Natural killer cell (primary cell): ENCODE results near the gene SLC12A7. TPM values are rescaled to one million over a fixed set of nuclear protein-coding genes. Genes with fewer than 3 reads are reported as not detected.

Experiments
- ATAC-seq, 3 donors: fragments of 150-1000 bp in 2 of 3; fragments of 200-7000 bp in 1 of 3; cut with Tn5 transposase; 1 replicate in 1 of 3; 2 replicates in 2 of 3; pipeline ENCODE4 v1.10.0; 2021; ENCODE audit warnings: mild to moderate bottlenecking in 2 of 3, moderate library complexity in 2 of 3
- DNase-seq, 2 donors: peaks; one replicate each; pipeline versions ENCODE4 v3.0.0 to v3.0.0-alpha.2; 2013 to 2021; ENCODE audit warnings: mixed read lengths in 1 of 2
- H3K27ac ChIP-seq: one replicate; pipeline ENCODE4 v1.5.1; 2013; ENCODE audit warnings: mild to moderate bottlenecking, low read length
- H3K27me3 ChIP-seq: one replicate; pipeline ENCODE4 v1.6.1; 2013; ENCODE audit warnings: low read length; ENCODE audit not compliant: control insufficient read depth, insufficient read depth
- H3K36me3 ChIP-seq: one replicate; pipeline ENCODE4 v1.6.1; 2013; ENCODE audit warnings: low read length; ENCODE audit not compliant: control insufficient read depth, insufficient read depth
- H3K4me1 ChIP-seq: one replicate; pipeline ENCODE4 v1.6.1; 2013; ENCODE audit warnings: low read length; ENCODE audit not compliant: control insufficient read depth, insufficient read depth
- H3K4me3 ChIP-seq: one replicate; pipeline ENCODE4 v1.5.1; 2013; ENCODE audit warnings: low read length
- H3K9me3 ChIP-seq: one replicate; pipeline ENCODE4 v1.6.1; 2013; ENCODE audit warnings: low read length; ENCODE audit not compliant: control insufficient read depth, insufficient read depth
- H3K27ac Mint-ChIP-seq, 2 donors: one replicate each; pipeline ENCODE4 v1.8.0; 2022; ENCODE audit warnings: mild to moderate bottlenecking in 2 of 2, mixed read lengths in 2 of 2, moderate library complexity in 1 of 2
- H3K27me3 Mint-ChIP-seq, 2 donors: one replicate each; pipeline ENCODE4 v1.8.0; 2022; ENCODE audit warnings: low read depth in 2 of 2, mixed read lengths in 2 of 2
- H3K36me3 Mint-ChIP-seq: one replicate; pipeline ENCODE4 v1.8.0; 2022; ENCODE audit warnings: mixed read lengths
- H3K4me1 Mint-ChIP-seq, 2 donors: one replicate each; pipeline ENCODE4 v1.8.0; 2022; ENCODE audit warnings: mixed read lengths in 2 of 2
- H3K4me3 Mint-ChIP-seq: one replicate; pipeline ENCODE4 v1.8.0; 2022; ENCODE audit warnings: mild to moderate bottlenecking, moderate library complexity, mixed read lengths
- H3K9me3 Mint-ChIP-seq, 2 donors: one replicate each; pipeline ENCODE4 v1.8.0; 2022; ENCODE audit warnings: mixed read lengths in 2 of 2
- WGBS: methylation state at CpG from one replicate; pipeline ENCODE4 v1.1.7; 2013; ENCODE audit warnings: missing lambda C conversion rate; ENCODE audit not compliant: insufficient coverage; 5-methylcytosine and 5-hydroxymethylcytosine counted together
- intact Hi-C: fragments of 100-400 bp; cut with micrococcal nuclease; formaldehyde crosslinking; loops from one replicate; pipeline ENCODE4 v1.14.2; 2022
- total RNA-seq, 4 donors: library from RNA; stranded (reverse); fragments of 120-200 nt in 1 of 4; gene quantifications; one replicate each; pipeline versions ENCODE4 v1.2.3 to v1.2.4, GENCODE V29; 2013 to 2022
- TF ChIP-seq, protein P1 (sequence below): fragments of 200-600 bp; IDR thresholded peaks from one replicate; pipeline ENCODE4 v1.8.0; 2022; ENCODE audit warnings: antibody characterized with exemption

SLC12A7 gene
- total RNA-seq, 3 donors from 2014 or later (not counting 1 experiment from before 2014, with no cell fraction given), result 53.2 to 92.5 (median 81.3) TPM

GRCh38 chr5:1016036-1016435 is 95.8 kb downstream of the SLC12A7 start:
- H3K27me3 ChIP-seq, result peaks cover 2% of the 10 kb centered on the region
- 94% methylated on average over 19 of the region's 19 CpGs for WGBS
- intact Hi-C loops, result no loop called here
- no peaks in the 10 kb centered on the region for H3K36me3 ChIP-seq
- TF ChIP-seq, protein P1, sequence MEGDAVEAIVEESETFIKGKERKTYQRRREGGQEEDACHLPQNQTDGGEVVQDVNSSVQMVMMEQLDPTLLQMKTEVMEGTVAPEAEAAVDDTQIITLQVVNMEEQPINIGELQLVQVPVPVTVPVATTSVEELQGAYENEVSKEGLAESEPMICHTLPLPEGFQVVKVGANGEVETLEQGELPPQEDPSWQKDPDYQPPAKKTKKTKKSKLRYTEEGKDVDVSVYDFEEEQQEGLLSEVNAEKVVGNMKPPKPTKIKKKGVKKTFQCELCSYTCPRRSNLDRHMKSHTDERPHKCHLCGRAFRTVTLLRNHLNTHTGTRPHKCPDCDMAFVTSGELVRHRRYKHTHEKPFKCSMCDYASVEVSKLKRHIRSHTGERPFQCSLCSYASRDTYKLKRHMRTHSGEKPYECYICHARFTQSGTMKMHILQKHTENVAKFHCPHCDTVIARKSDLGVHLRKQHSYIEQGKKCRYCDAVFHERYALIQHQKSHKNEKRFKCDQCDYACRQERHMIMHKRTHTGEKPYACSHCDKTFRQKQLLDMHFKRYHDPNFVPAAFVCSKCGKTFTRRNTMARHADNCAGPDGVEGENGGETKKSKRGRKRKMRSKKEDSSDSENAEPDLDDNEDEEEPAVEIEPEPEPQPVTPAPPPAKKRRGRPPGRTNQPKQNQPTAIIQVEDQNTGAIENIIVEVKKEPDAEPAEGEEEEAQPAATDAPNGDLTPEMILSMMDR, result no peak
- ATAC-seq, result no peak
- peaks cover 7 to 10% of the 10 kb centered on the region in 2 donors for H3K27me3 Mint-ChIP-seq
- H3K27ac Mint-ChIP-seq, result no peak overlapping the region
- DNase-seq, result no peak
- H3K4me1 ChIP-seq, result no peaks in the 10 kb centered on the region
- H3K9me3 ChIP-seq, result no peaks in the 10 kb centered on the region
- no peak overlapping the region for H3K4me3 Mint-ChIP-seq
- no peak overlapping the region for H3K4me3 ChIP-seq
- no peaks in the 10 kb centered on the region for H3K36me3 Mint-ChIP-seq
- no peaks in the 10 kb centered on the region for H3K9me3 Mint-ChIP-seq
- no peak overlapping the region for H3K27ac ChIP-seq
- no peaks in the 10 kb centered on the region for H3K4me1 Mint-ChIP-seq

- Histone ChIP-seq H3K4me1 (no peaks in the 10 kb centered on the region), H3K36me3 (no peaks in the 10 kb centered on the region), H3K4me3 (no peak overlapping the region), H3K27ac (no peak overlapping the region), H3K9me3 (no peaks in the 10 kb centered on the region), H3K27me3 (peaks cover 2% of the 10 kb centered on the region)
- TF ChIP-seq, protein P1, result no peak
- H3K27me3 Mint-ChIP-seq, result peaks cover 7 to 15% of the 10 kb centered on the region in 2 donors
- H3K36me3 Mint-ChIP-seq, result no peaks in the 10 kb centered on the region
- intact Hi-C loops, result no loop called here
- H3K4me3 Mint-ChIP-seq, result no peak overlapping the region
- DNase-seq (no peak), ATAC-seq (no peak)
- WGBS, result 83% methylated on average over 10 of the region's 10 CpGs
- H3K27ac Mint-ChIP-seq, result no peak overlapping the region
- H3K4me1 Mint-ChIP-seq, result no peaks in the 10 kb centered on the region
- H3K9me3 Mint-ChIP-seq, result no peaks in the 10 kb centered on the region
These were observed 96.4 kb downstream of the SLC12A7 start for GRCh38 chr5:1015507-1015906.

DNA sequence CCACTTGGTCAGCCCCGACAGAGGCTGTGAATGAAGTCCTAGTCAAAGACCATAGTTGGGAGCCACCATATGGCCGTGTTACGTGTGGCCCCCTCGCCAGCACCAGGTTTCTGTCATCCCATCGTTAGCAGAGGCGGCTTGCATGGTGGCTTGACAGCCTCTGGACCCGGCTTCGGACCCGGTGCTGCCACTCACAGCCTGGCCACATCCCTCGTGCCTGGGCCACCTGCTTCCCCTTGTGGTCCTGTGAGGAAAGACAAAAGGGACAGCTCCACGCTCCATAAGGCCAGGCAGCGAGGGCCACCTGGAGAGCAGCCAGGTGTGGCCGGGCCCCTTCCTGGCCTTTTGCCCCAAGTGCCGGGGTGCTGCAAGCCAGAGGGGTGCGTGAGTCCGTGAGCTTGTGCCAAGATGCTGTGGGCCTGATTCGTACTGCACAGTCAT is 97.1 kb downstream of the SLC12A7 start:
- intact Hi-C loops, result no loop called here
- no peaks in the 10 kb centered on the region for H3K9me3 Mint-ChIP-seq
- no peaks in the 10 kb centered on the region for H3K36me3 Mint-ChIP-seq
- Histone ChIP-seq H3K4me1 (no peaks in the 10 kb centered on the region), H3K9me3 (no peaks in the 10 kb centered on the region), H3K27me3 (peaks cover 4% of the 10 kb centered on the region), H3K4me3 (no peak overlapping the region), H3K27ac (no peak overlapping the region), H3K36me3 (no peaks in the 10 kb centered on the region)
- no peak for DNase-seq
- 54% methylated on average over 17 of the region's 17 CpGs for WGBS
- ATAC-seq, result no peak
- H3K27me3 Mint-ChIP-seq, result peaks cover 12 to 21% of the 10 kb centered on the region in 2 donors
- peaks cover 0 to 3% of the 10 kb centered on the region in 2 donors for H3K4me1 Mint-ChIP-seq
- H3K27ac Mint-ChIP-seq, result no peak overlapping the region
- no peak overlapping the region for H3K4me3 Mint-ChIP-seq
- TF ChIP-seq, protein P1, result no peak

DNA sequence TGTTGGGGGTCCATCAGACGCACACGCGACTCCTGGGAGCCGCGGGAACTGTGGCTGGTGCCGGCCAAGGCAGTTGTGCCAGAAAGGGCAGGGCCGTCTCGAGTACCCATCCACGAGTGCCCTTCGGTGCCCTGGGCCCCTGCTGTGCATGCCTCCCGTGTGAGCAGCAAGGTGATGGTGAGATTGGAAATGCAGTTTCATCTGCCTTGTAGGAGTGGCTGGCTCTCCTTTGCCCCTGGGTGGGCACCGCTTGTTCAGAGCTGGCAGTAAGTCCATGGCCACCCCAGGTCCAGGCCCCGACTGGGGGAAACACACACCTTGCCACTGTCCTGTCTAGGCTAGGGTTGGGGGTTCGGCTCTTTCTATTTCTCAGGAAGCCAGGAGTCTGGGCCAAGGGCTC is 97.5 kb downstream of the SLC12A7 start:
- ATAC-seq, result no peak
- DNase-seq, result no peak
- H3K4me3 ChIP-seq, result no peak overlapping the region
- H3K9me3 Mint-ChIP-seq, result no peaks in the 10 kb centered on the region
- H3K27ac Mint-ChIP-seq, result no peak overlapping the region
- H3K36me3 Mint-ChIP-seq, result no peaks in the 10 kb centered on the region
- TF ChIP-seq, protein P1, result no peak
- intact Hi-C loops, result no loop called here
- H3K9me3 ChIP-seq, result no peaks in the 10 kb centered on the region
- H3K4me3 Mint-ChIP-seq, result no peak overlapping the region
- peaks cover 15 to 21% of the 10 kb centered on the region in 2 donors for H3K27me3 Mint-ChIP-seq
- H3K36me3 ChIP-seq, result no peaks in the 10 kb centered on the region
- H3K4me1 Mint-ChIP-seq, result peaks cover 0 to 6% of the 10 kb centered on the region in 2 donors
- 90% methylated on average over 14 of the region's 14 CpGs for WGBS
- H3K27ac ChIP-seq, result no peak overlapping the region
- H3K4me1 ChIP-seq, result peaks cover 2% of the 10 kb centered on the region
- peaks cover 6% of the 10 kb centered on the region for H3K27me3 ChIP-seq
